ENCODE measurements around the gene TEX14. TPM values are rescaled to one million over a fixed set of nuclear protein-coding genes. Genes with fewer than 3 reads are reported as not detected.
"Not testable (repeated sequence)": the region's sequence is repeated elsewhere in the genome, so short reads cannot be mapped to it uniquely, and the experiment has no call there.

The TEX14 gene
- total and polyA plus RNA-seq, 12 donors, result 0.05 to 0.88 (median 0.14) TPM; not detected in 4

- WGBS, 2 donors, result 92 to 93% methylated on average over 10 of the region's 10 CpGs
- ATAC-seq (no peak), DNase-seq (no peak)
- intact Hi-C loops (cut with DNase I), result no loop called here
- Histone ChIP-seq H3K27ac (no peak overlapping the region), H3K4me1 (no peaks in the 10 kb centered on the region), H3K4me3 (no peak overlapping the region), H3K9me3 (no peaks in the 10 kb centered on the region), H3K36me3 (no peaks in the 10 kb centered on the region), H3K27me3 (no peaks in the 10 kb centered on the region)
- no peak for TF ChIP-seq CTCF (IDR thresholded peaks at IDR 0.05)
These were observed 7.8 kb downstream of the TEX14 start for GRCh38 chr17:58684003-58684402.

- TF ChIP-seq CTCF (IDR thresholded peaks at IDR 0.05), result no peak
- intact Hi-C loops (cut with DNase I), result no loop called here
- H3K27ac ChIP-seq, result peak overlapping the region in 2 of 10 donors; percentile 19 to 48
- H3K4me3 ChIP-seq, result peak overlapping the region in 4 of 10 donors; percentile 5 to 20 (median 12)
- 60 to 66% methylated on average over 6 of the region's 6 CpGs for WGBS, 2 donors
- H3K4me1 ChIP-seq, result no peaks in the 10 kb centered on the region
- DNase-seq, result no peak
- H3K9me3 ChIP-seq, result no peaks in the 10 kb centered on the region
- peaks cover 0 to 5% (median 0%) of the 10 kb centered on the region in 7 donors for H3K27me3 ChIP-seq
- no peaks in the 10 kb centered on the region for H3K36me3 ChIP-seq
- peak in 5 of 8 donors; percentile 27 to 69 (median 51) for ATAC-seq
These were observed 11.8 kb downstream of the TEX14 start for GRCh38 chr17:58680038-58680369.

GRCh38 chr17:58679263-58680037 lies 12.4 kb downstream of the TEX14 start:
- WGBS, 2 donors, result 42 to 44% methylated on average over 12 of the region's 12 CpGs

GRCh38 chr17:58678287-58678686 lies 13.6 kb downstream of the TEX14 start:
- H3K36me3 ChIP-seq; intact Hi-C loops (cut with DNase I); H3K4me3 ChIP-seq; H3K27ac ChIP-seq; H3K4me1 ChIP-seq; DNase-seq; H3K9me3 ChIP-seq; H3K27me3 ChIP-seq; ATAC-seq: not testable (repeated sequence)
- WGBS, 2 donors, result 90 to 91% methylated on average over 5 of the region's 5 CpGs

More at GRCh38 chr17:58679263-58680037, 12.4 kb downstream of the TEX14 start:
- Histone ChIP-seq H3K36me3 (no peaks in the 10 kb centered on the region), H3K27me3 (peaks cover 0 to 5% (median 0%) of the 10 kb centered on the region in 7 donors), H3K4me3 (peak overlapping the region in 4 of 10 donors; percentile 5 to 20 (median 12)), H3K9me3 (no peaks in the 10 kb centered on the region), H3K27ac (peak overlapping the region in 3 of 10 donors; percentile 19 to 48 (median 29)), H3K4me1 (no peaks in the 10 kb centered on the region)
- ATAC-seq, result peak in 7 of 8 donors; percentile 44 to 92 (median 75)
- DNase-seq, result peak in 1 of 2 donors; percentile 18
- intact Hi-C loops (cut with DNase I), result no loop called here
- no peak for TF ChIP-seq CTCF (IDR thresholded peaks at IDR 0.05)
